ENCODE data around the gene PCBP3.
"Not testable (repeated sequence)": the region's sequence is repeated elsewhere in the genome, so short reads cannot be mapped to it uniquely, and the experiment has no call there.

PCBP3 gene

DNA sequence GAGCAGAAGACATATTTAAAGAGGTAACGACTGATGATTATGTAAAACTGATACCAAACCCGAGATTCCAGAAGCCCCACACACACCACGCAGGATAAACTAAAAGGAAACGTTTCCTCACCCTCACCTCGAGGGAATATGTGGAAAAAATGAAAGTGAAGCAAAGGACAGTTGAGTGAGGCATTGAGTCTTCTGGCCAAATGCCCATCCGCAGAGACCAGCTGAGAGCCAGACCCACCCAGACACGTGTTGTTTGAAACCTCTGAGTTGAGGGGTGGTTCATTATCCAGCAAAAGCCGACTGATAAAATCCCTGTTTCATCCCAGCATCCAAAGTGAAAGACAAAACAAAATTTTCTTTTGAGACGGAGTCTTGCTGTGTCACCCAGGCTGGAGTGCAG lies 29.6 kb upstream of the PCBP3 start:
- DNase-seq, result no peak

DNA sequence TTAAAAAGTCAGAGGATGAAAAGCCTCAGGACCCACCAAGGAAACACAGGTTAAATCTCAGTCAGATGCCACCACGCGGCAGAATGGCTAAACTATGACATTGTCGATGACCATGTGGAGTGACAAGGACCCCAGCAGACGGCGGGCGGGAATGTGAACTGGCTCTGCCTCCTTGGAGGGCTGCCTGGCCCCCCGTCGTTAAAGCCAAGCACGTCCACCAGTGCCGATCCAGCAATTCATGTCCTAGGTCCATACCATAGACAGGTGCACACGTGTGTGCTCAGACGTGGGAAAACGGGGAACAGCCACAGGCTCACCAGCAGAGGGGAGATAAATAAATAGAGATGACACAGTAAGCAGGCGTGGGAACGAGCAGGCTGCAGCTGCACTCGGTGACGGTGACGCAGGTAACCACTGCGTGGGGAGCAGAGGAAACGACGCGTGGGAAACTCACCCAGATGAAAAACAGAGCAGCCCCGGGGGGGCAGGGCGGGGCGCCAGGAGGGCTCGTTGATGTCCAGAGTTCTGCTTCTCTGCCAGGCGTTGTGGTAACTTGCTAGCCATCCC lies 28.3 kb upstream of the PCBP3 start:
- DNase-seq, result peak; percentile 86

DNA sequence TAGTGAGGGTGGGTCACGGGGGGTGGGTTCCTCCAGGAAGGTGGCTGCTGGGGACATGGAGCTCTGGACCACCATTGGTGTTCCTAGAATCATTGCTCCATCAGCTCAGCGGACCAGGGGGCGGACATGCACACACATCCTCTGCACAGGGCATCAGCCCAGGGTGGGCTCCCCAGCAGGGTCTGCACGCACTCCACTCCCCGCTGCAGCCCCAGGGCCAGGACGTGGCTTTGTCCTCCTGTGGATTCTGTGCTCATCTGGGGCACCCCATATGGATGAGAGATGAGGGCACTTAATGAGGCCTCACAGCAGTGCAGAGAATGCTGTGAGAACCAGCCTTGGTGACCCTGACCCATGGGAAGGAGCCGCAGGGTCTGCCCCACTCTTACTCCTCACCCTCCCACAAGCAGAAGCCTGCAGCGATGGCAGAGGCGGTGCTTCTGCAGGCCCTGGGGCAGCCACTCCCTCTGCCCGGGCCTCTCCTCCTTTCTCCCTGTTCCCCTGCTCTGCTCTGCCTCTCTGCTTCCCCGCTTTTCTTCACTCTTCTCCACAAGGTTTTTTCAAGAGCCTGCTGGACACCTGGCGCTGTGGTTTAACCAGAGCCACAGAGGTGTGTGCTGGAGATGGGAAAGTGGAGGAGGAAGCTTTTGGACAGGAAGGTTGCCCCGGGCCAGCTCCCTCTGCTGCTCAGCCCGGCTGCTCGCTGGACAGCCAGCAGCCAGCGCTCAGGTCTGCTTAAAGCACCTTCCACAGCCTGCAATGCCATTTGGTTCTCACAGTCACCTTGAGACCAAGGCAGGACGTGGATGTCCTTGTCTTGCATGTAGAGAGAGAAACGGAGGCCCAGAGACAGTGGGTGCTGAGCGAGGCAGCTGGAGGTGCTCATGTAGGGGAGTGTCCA lies 26.3 kb upstream of the PCBP3 start:
- no peak for DNase-seq

DNA sequence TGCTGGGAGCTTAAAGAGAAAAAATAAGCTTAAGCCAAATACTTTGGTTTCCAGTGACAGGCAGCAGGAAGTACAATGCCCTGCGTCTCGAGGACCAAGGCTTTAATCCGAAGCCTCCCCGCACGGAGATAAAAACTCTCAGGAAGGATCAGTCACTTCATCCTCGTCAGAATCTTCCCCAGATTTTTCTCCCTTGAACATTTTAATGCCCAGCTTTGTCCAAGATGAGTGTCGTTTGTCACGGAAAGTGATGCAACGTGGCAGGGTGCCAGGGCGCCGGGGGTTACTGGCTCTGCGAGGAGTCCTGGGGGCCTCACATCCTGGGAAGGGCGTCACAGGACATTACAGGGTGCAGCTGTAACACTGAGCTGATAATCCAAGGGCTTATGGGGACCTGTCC lies 25.2 kb upstream of the PCBP3 start:
- no peak for DNase-seq

DNA sequence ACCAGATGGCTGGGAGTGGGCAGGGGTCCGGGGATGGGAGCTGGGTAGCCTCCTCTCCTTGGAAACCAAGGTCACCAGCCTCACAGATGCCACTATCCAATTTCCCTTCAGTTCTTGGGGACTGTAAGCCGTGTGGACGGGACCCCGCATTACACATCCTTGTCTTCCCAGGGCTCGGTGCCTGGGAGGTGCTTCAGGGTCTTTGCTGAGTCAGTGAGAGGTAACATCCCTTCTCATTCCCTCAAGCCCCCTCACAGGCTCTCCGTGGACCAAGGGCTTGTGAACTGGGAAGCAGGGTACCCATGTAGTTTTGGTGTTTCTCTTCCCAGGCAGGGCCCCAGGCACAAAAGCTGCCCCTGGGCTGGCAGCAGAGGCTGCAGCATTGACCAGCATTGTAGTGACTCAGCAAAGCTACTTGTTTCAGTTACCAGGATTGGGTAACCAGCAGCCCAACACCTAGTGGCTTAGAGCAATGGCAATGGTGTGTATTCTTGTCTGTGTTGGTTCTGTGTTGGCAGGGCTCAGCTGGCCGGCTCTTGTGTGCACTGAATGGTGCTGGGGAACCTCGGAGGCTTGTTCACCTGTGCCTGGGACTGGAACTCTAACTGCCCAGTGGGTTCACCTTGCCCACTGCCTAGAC lies 24.6 kb upstream of the PCBP3 start:
- DNase-seq, result no peak

DNA sequence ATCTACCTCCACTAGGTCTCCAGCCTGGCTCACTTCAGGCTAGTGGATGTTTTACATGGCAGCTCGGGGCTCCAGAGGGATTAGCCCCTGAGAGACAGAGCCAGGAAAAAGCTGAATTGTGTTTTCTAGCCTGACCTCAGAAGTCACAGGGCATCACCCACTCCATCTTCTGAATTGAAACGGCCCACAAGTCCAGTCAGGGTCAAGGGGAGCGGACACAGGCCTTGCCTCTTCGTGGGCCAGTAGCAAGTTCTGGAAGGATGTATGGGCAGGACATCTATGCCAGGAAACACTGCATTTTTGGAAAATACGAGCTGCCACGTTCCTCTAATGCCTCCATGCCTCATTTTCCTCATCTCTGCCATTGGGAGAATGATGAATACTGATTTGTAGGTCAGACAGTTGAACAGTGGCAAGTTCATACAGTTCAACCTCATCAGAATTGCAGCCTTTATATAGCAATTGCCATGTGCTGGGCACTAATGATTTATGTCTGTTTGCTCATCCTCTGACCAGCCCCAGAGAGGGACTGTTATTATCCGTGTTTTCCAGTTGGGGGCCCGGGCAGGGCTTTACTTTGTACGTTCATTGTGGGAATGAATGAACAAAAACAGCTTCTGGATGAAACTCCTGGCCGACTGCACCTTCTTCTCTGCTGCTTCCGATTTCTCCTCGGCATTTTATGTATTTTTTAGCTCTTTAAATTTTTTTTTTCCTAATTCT lies 23.2 kb upstream of the PCBP3 start:
- no peak for DNase-seq

DNA sequence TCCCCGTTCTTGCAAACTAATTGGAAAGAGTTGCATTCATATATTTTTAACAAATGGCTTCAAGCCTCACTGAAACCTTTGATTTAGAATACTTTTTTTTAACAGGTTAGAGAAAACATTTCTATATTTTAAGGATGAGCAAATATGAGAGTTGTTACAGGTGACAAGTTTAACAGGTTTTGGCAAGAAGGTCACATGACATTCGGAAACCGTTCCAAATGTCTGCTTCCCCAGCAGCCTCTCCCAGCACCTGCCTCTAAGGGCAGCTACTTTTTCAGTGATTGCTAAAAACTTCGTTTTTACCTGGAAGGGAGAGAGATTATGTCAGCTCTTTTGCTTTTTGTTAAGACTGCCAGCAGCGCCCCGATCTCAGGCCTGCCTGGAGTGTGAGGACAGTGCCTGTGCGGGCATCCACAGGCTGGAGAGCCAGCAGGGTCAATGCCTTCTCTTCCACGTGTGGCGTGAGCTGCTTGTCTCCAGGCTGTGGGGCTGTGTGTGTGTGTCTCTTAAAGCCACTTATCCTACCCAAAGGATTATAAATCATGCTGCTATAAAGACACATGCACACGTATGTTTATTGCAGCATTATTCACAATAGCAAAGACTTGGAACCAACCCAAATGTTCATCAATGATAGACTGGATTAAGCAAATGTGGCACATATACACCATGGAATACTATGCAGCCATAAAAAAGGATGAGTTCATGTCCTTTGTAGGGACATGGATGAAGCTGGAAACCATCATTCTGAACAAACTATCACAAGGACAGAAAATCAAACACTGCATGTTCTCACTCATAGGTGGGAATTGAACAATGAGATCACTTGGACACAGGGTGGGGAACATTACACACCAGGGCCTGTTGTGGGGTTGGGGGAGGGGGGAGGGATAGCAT lies 21.8 kb upstream of the PCBP3 start:
- DNase-seq, result not testable (repeated sequence)

DNA sequence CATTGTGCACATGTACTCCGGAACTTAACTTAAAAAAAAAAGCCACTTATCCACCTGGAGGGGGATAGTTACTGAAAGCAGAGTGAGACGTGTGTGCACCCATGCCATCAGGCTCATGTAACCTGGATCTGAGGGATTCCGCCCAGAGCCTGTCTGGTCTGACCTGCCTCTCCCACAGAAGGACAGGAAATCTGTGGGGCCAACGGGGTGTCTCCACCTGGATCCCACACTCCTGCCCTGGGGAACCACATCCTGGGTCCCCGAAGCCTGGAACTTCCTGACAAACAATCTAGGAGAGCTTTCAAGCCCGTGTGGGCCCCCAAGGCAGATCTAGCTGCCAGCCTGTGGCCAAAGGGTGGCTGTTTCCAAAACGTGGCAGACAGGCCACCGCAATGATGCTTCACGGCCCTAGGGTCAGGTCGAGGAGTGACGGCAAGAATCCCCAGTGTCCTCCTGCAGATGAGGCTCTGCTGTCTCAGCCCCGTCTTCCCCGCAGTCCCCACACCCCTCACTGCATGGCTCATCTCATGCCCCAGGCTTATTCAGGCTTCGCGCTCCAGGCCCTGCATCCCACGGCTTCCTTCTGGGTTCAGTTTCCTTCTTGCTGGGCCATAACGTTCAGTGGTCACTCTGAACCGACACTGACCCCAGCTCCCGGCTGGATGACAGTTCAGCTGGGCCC lies 21.0 kb upstream of the PCBP3 start:
- DNase-seq, result no peak

DNA sequence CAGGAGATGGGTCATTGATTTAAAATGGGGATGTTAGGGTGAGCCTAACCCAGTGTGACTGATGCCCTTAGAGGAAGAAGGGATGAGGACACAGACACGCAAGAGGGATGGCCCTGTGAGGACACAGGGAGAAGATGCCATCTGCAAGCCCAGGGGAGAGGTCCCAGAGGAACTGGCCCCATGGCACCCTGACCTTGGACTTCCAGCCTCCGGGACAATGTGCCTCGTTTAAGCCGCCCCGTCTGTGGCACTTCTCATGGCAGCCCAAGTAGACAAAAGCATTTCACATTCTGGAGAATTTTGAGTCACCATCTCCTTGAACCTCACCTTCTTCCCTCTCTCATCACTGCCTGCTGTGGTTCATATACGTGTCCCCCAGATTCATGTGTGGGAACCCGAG lies 20.1 kb upstream of the PCBP3 start:
- no peak for DNase-seq

DNA sequence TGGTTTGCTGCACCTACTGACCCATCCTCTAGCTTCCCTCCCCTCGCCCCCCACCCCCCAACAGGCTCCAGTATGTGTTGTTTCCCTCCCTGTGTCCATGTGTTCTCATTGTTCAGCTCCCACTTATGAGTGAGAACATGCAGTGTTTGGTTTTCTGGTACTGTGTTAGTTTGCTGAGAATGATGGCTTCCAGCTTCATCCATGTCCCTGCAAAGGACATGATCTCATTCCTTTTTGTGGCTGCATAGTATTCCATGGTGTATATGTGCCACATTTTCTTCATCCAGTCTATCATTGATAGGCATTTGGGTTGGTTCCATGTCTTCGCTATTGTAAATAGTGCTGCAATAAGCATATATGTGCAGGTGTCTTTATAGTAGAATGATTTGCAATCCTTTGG lies 17.4 kb upstream of the PCBP3 start:
- not testable (repeated sequence) for DNase-seq

DNA sequence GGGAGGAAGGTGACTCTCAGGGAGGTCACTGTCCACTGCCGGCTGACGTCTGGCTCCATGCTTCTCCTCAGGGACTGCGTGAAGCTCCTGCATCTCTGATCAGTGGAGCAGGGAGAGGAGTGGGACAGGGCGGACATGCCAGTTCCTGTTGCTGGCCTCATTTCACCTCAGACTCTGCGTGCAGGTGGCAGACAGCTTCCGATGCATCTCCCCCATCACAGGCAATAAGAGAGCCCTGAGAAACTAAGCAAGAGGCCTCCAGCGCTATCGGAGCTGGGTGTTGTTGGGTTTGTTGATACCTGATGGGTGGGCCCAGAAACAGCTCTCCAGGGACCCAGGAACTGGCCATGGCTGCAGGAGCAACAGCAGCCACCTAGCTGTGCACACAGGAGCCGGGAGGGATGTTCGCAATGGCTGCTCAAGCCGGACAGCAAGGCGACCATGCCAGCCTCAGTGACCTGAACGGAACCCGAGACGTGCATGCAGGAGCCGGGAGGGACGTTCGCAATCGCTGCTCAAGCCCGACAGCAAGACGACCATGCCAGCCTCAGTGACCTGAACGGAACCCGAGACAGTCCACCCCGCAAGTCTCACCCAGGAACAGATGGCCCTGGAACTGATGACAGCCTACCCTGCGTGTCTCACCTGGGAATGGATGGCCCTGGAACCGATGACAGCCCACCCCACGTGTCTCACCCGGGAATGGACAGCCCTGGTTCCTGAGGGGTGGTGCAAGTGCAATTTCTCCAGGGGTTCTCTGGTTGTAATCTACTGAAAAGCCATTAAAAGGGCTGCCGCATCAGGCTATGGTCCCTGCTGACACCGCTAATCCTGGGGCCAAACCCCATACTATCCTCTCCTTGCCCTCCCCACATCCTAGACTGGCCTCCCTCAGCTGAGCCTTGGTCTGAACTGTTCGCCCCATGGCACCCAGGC lies 14.2 kb upstream of the PCBP3 start:
- DNase-seq, result no peak

DNA sequence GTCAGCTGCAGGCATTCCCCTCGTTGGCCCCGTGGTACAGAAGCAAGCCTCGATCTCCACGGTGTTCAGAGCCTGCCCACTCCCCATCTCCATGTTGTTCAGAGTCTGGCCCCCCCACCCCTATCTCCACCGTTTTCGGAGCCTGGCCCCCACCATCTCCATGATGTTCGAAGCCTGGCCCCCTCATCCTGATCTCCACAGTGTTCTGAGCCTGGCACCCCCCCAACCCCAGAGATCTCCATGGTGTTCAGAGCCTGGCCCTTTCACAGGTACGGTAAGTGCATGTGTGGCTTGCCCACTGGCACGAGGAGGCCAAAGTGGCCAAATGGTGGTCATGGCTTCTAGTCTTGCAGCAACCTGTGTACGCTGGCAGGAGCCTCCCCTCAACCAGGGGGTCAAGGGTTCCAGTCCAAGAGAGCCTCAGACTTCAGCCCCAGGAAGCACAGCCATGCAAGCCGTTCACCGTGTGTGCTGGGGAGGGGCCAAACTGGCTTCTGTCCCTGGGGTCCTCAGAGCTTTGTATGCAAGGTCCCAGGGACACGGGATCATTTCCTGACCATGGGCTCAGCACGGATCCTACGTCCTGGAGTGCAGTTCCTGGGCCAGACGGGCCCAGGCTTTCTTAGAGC lies 13.3 kb upstream of the PCBP3 start:
- no peak for DNase-seq

DNA sequence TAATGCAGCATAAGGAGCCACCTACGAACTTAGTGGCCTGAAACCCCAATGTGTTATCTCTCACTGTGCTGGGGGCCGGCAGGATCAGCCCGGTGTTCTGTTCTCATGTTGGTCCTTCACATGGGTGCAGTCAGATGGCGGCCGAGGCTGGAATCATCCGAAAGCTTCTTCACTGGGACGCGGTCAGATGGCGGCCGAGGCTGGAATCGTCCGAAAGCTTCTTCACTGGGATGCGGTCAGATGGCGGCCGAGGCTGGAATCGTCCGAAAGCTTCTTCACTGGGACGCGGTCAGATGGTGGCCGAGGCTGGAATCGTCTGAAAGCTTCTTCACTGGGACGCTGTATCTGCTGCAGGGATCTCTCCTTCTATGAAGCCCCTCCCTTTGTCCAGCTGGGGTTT lies 12.6 kb upstream of the PCBP3 start:
- no peak for DNase-seq

DNA sequence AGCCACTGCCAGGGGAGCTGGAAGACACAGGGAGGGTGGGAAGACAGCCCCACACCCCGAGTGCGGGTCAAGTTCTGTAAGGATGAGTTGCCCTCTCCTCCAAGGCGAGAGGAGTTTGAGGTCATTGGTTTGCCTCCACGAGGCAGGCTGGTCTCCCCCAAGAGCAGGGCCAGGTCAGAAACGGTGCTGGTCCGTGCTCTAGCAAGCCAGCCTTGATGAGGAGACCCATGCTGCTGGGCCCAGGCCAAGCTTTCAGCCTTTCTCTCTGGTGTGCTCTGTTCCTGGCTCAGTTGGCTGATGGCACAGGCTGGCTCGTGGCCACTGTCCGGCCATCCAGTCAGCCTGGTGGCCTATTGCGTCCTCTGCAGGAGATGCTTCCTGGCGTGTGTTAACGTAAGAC lies 12.0 kb upstream of the PCBP3 start:
- DNase-seq, result no peak

DNA sequence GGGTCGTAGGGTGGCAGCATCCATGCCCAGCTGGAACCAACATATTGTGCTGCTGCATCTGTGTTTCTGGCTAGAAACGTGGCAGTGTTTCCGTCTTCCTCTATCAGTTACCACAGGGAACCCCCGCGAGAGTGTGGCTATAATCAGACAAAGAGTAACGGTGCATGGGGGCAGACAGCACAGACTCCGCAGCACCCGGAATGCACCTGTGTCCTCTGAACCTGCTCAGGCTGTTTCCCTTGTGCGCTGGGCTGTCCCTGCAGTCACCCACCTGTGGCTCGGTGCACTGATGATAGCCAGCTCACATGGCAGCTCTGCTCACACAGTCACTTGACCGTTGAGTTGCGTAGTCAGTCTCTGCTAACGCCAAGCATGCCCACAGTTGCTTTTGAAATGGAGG lies 11.4 kb upstream of the PCBP3 start:
- no peak for DNase-seq

DNA sequence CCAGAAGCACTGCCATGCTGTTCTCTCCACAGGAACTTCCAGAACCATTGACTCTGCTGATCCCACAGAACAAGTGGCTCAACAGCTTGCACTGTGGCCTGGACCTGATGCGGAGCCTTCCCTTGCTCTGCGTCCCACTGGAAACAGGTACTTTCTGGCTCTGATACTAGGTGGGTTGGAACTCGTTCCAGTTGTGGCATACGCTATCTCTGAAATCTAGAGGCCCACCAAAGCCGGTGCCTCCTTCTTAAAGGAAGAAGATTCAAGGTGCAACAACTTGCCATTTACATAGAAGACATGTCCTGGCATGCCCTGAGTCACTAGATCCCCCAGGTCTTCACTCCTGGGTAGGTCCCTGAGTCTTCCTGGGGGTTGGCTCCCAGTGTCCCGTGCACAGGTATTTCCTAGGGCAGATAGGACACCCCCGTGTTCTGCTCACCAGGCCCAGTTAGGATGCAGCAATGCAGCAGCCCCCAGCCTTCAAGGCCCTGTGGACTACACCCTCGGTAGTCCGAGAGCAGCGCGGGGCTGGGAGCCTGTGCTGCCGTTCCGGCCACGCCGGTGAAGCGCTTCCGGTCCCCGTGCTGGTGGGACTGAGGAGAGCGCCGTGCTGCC lies 10.8 kb upstream of the PCBP3 start:
- no peak for DNase-seq

DNA sequence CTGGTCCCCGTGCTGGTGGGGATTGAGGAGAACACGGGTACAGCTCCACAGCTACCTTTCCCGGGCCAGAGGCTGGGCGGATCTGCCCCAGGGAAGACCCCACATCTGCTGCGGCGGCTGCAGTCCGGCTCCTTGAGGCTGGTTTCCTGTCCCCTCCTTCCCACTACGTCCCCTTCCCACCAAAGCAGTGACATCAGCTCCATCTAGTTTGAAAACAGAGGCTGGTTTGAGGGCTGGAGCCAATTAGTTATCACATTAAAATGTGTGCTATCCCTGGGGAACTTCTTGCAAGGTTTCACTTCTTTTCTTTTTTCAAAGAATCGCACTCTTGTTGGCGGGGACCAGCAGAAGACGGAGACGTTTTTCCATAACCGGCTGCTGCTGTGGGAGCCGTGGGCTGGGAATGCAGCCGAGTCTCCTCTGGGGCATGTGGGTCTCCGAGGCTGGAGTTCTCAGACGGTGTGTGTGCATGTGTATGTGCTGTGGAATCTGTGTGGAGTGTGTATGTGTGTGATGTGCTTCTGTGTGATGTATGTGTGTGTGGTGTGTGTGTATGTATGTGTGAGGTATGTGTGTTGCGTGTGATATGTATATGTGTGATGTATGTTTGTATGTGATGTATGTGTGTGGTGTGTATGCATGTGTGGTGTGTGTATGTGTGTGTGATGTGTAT lies 8.9 kb upstream of the PCBP3 start:
- DNase-seq, result no peak

DNA sequence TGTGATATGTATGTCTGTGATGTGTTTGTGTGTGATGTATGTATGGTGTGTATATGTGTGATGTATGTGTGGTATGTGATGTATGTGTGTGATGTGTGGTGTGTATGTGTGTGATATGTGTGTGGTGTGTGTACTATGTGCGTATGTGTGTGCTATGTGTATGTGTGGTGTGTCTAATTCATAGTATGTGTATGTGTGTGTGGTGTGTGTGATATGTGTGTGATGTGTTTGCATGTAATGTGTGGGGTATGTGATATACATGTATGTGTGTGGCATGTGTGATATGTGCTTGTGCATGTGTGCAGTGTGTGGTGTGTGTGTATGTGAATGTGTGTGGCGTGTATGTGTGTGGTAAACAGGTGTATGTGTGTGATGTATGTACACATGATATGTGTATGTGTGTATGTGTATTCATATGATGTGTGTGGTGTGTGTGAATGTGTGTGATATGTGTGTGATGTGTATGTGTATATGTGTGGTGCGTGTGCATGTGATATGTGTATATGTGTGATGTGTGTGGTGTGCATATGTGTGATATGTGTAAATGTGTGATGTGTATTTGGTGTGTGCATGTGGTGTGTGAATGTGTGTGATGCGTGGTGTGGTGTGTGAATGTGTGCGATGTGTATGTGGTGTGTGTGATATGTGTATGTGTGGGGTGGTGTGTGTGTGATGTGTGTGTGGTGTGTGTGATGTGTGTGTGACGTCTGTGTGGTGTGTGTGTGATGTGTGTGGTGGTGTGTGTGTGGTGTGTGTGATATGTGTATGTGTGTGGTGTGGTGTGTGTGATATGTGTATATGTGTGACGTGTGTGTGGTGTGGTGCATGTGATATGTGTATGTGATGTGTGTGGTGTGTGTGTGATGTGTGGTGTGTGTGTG lies 8.0 kb upstream of the PCBP3 start:
- no peak for DNase-seq

All from CD4-positive, alpha-beta T cell treated with Interleukin-17A for 4 hours (primary cell).